ENCODE data around the gene RAB38.

GRCh38 chr11:88087337-88087736 lies 87.9 kb downstream of the RAB38 start:
- TF ChIP-seq EZH2 (IDR thresholded peaks at IDR 0.05; ENCODE audit: low read length, unreplicated experiment), result no peak
- TF ChIP-seq, protein P1, sequence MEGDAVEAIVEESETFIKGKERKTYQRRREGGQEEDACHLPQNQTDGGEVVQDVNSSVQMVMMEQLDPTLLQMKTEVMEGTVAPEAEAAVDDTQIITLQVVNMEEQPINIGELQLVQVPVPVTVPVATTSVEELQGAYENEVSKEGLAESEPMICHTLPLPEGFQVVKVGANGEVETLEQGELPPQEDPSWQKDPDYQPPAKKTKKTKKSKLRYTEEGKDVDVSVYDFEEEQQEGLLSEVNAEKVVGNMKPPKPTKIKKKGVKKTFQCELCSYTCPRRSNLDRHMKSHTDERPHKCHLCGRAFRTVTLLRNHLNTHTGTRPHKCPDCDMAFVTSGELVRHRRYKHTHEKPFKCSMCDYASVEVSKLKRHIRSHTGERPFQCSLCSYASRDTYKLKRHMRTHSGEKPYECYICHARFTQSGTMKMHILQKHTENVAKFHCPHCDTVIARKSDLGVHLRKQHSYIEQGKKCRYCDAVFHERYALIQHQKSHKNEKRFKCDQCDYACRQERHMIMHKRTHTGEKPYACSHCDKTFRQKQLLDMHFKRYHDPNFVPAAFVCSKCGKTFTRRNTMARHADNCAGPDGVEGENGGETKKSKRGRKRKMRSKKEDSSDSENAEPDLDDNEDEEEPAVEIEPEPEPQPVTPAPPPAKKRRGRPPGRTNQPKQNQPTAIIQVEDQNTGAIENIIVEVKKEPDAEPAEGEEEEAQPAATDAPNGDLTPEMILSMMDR (conservative IDR thresholded peaks at IDR 0.05; ENCODE audit: low read depth, low read length), result no peak
